Loucy (cell line): ENCODE measurements around the gene CDC34.

Source experiments
- H2AFZ ChIP-seq: fragments of 200-600 bp; sonication (generic); 2 replicates; pipeline ENCODE4 v1.6.0; 2016; ENCODE audit warnings: antibody characterized with exemption, mild to moderate bottlenecking, low read length, moderate library complexity
- H3F3A ChIP-seq: fragments of 200-600 bp; 2 replicates; pipeline ENCODE4 v1.6.0; 2016; ENCODE audit warnings: antibody characterized with exemption, low read depth, mild to moderate bottlenecking
- H3K27me3 ChIP-seq: fragments of 200-600 bp; sonication (generic); 2 replicates; pipeline ENCODE4 v1.6.1; 2014; ENCODE audit warnings: low read length, mild to moderate bottlenecking; ENCODE audit not compliant: insufficient read depth, poor library complexity, severe bottlenecking
- H3K36me3 ChIP-seq: fragments of 200-600 bp; sonication (generic); 2 replicates; pipeline ENCODE4 v1.6.1; 2016; ENCODE audit warnings: low read length; ENCODE audit not compliant: insufficient read depth
- H3K4me1 ChIP-seq: fragments of 200-600 bp; sonication (generic); 2 replicates; pipeline ENCODE4 v1.5.1; 2014; ENCODE audit warnings: low read length, mild to moderate bottlenecking; ENCODE audit not compliant: insufficient read depth, poor library complexity, severe bottlenecking
- H3K4me2 ChIP-seq: fragments of 200-600 bp; sonication (generic); 2 replicates; pipeline ENCODE4 v1.6.0; 2014; ENCODE audit warnings: antibody characterized with exemption, low read length, low read depth, mild to moderate bottlenecking; ENCODE audit not compliant: poor library complexity, severe bottlenecking
- H3K4me3 ChIP-seq: fragments of 200-600 bp; sonication (generic); 2 replicates; pipeline ENCODE4 v1.5.1; 2014; ENCODE audit warnings: low read length, mild to moderate bottlenecking, mixed read lengths; ENCODE audit not compliant: poor library complexity, severe bottlenecking
- H3K79me2 ChIP-seq: fragments of 200-600 bp; sonication (generic); 2 replicates; pipeline ENCODE4 v1.6.1; 2014; ENCODE audit warnings: low read length; ENCODE audit not compliant: insufficient read depth
- H3K9ac ChIP-seq: fragments of 200-600 bp; sonication (generic); 2 replicates; pipeline ENCODE4 v1.6.0; 2014; ENCODE audit warnings: mild to moderate bottlenecking, low read depth, low read length, moderate library complexity; ENCODE audit not compliant: poor library complexity, severe bottlenecking
- H3K9me2 ChIP-seq: fragments of 200-600 bp; sonication (generic); replicated peaks from 2 replicates; pipeline ENCODE4 v1.6.1; 2016; ENCODE audit warnings: low read depth, low read length, mixed read lengths
- H3K9me3 ChIP-seq: fragments of 200-600 bp; sonication (generic); 2 replicates; pipeline ENCODE4 v1.6.1; 2014; ENCODE audit warnings: mild to moderate bottlenecking, antibody characterized with exemption, low read length, low read depth; ENCODE audit not compliant: insufficient read depth
- H4K20me1 ChIP-seq: fragments of 200-600 bp; sonication (generic); 2 replicates; pipeline ENCODE4 v1.6.0; 2014; ENCODE audit warnings: antibody characterized with exemption, low read length, mild to moderate bottlenecking; ENCODE audit not compliant: insufficient read depth, poor library complexity, severe bottlenecking
- CTCF ChIP-seq: fragments of 200-600 bp; sonication (generic); conservative IDR thresholded peaks from 2 replicates; pipeline ENCODE4 v1.5.1; 2014; ENCODE audit warnings: mild to moderate bottlenecking, antibody characterized with exemption, low read length
- EZH2phosphoT487 ChIP-seq: fragments of 200-600 bp; IDR thresholded peaks from 2 replicates; pipeline ENCODE4 v1.6.1; 2018; ENCODE audit warnings: antibody characterized with exemption, mild to moderate bottlenecking, moderate library complexity, borderline replicate concordance

CDC34 gene

GRCh38 chr19:512547-513365, 18.8 kb upstream of the CDC34 start:
- H3K9me3 ChIP-seq, result no peaks in the 10 kb centered on the region
- no peak overlapping the region for H3K9ac ChIP-seq
- TF ChIP-seq EZH2phosphoT487 (no peak), CTCF (no peak)
- H4K20me1 ChIP-seq, result no peaks in the 10 kb centered on the region
- no peak overlapping the region for H3K4me2 ChIP-seq
- no peak overlapping the region for H3K4me3 ChIP-seq
- no peaks in the 10 kb centered on the region for H3K36me3 ChIP-seq
- no peaks in the 10 kb centered on the region for H3F3A ChIP-seq
- no peaks in the 10 kb centered on the region for H3K27me3 ChIP-seq
- H3K4me1 ChIP-seq, result peaks cover 22% of the 10 kb centered on the region
- H3K9me2 ChIP-seq, result no peaks in the 10 kb centered on the region
- peaks cover 11% of the 10 kb centered on the region for H3K79me2 ChIP-seq
- H2AFZ ChIP-seq, result no peak overlapping the region

- TF ChIP-seq EZH2phosphoT487 (no peak), CTCF (no peak)
- H3K4me1 ChIP-seq, result peaks cover 16% of the 10 kb centered on the region
- H2AFZ ChIP-seq, result no peak overlapping the region
- no peaks in the 10 kb centered on the region for H3K9me3 ChIP-seq
- peaks cover 4% of the 10 kb centered on the region; the same call in 1 of the 2 replicates for H3K79me2 ChIP-seq
- H3K4me2 ChIP-seq, result no peak overlapping the region
- H3K4me3 ChIP-seq, result no peak overlapping the region
- no peaks in the 10 kb centered on the region for H3K9me2 ChIP-seq
- no peaks in the 10 kb centered on the region for H3F3A ChIP-seq
- no peak overlapping the region for H3K9ac ChIP-seq
- no peaks in the 10 kb centered on the region for H4K20me1 ChIP-seq
- H3K27me3 ChIP-seq, result no peaks in the 10 kb centered on the region
- no peaks in the 10 kb centered on the region for H3K36me3 ChIP-seq
Measured at GRCh38 chr19:513368-514165, 18.0 kb upstream of the CDC34 start.

GRCh38 chr19:514166-514663, 17.3 kb upstream of the CDC34 start:
- Histone ChIP-seq H4K20me1 (no peaks in the 10 kb centered on the region), H3K79me2 (no peaks in the 10 kb centered on the region; the same call in 1 of the 2 replicates), H3K9me2 (no peaks in the 10 kb centered on the region), H3K4me1 (peaks cover 12% of the 10 kb centered on the region), H3K27me3 (no peaks in the 10 kb centered on the region), H3K4me3 (no peak overlapping the region), H3F3A (no peaks in the 10 kb centered on the region), H2AFZ (no peak overlapping the region), H3K36me3 (no peaks in the 10 kb centered on the region), H3K9me3 (no peaks in the 10 kb centered on the region), H3K9ac (no peak overlapping the region), H3K4me2 (no peak overlapping the region)
- TF ChIP-seq CTCF, result no peak
- TF ChIP-seq EZH2phosphoT487, result no peak
